HG03135 (cell line): ENCODE data around the gene CAPN8.

Experiments
- ATAC-seq: cut with Tn5 transposase; IDR thresholded peaks from one replicate; pipeline ENCODE4 v1.9.1; 2021; ENCODE audit warnings: mild to moderate bottlenecking, moderate library complexity; ENCODE audit not compliant: unreplicated experiment

Gene CAPN8

GRCh38 chr1:223665592-223666312 is at the start of gene CAPN8:
CAPN8 (minus strand) TSS chr1:223665701; CDS start chr1:223665646, 55 bp downstream.
- ATAC-seq, result no peak

- ATAC-seq, result no peak
Observed at GRCh38 chr1:223714849-223715603, 49.5 kb upstream of the CAPN8 start.

- no peak for ATAC-seq
Observed at GRCh38 chr1:223714421-223714724, 48.9 kb upstream of the CAPN8 start.

GRCh38 chr1:223713546-223714420 is 48.3 kb upstream of the CAPN8 start:
- ATAC-seq, result no peak

- ATAC-seq, result peak; percentile 42
Observed at GRCh38 chr1:223712850-223713474, 47.5 kb upstream of the CAPN8 start.

GRCh38 chr1:223712194-223712849 is 46.8 kb upstream of the CAPN8 start, which contains the start of gene CAPN2:
CAPN2 (plus strand) TSS chr1:223712539; CDS start chr1:223712641, 102 bp downstream.
- peak; percentile 63 for ATAC-seq

- ATAC-seq, result no peak
Observed at GRCh38 chr1:223711747-223712193, 46.3 kb upstream of the CAPN8 start.

GRCh38 chr1:223711173-223711572 is 45.7 kb upstream of the CAPN8 start:
- ATAC-seq, result no peak

GRCh38 chr1:223710179-223711133 is 45.0 kb upstream of the CAPN8 start:
- no peak for ATAC-seq

GRCh38 chr1:223709598-223709997 is 44.1 kb upstream of the CAPN8 start:
- ATAC-seq, result no peak

GRCh38 chr1:223708651-223709268 is 43.3 kb upstream of the CAPN8 start:
- no peak for ATAC-seq

- no peak for ATAC-seq
Observed at GRCh38 chr1:223708001-223708359, 42.5 kb upstream of the CAPN8 start.

- no peak for ATAC-seq
Observed at GRCh38 chr1:223707256-223708000, 41.9 kb upstream of the CAPN8 start.

GRCh38 chr1:223706077-223706973 is 40.8 kb upstream of the CAPN8 start:
- ATAC-seq, result no peak

GRCh38 chr1:223704921-223705878 is 39.7 kb upstream of the CAPN8 start:
- ATAC-seq, result no peak

- no peak for ATAC-seq
Observed at GRCh38 chr1:223703668-223704013, 38.1 kb upstream of the CAPN8 start.
